Endothelial cell (in vitro differentiated cells): Measurements from ENCODE around the gene SLC6A19. TPM values are rescaled to one million over a fixed set of nuclear protein-coding genes. Genes with fewer than 3 reads are reported as not detected.

Experiments
- DNase-seq: peaks from one replicate; pipeline ENCODE4 v3.0.0; 2021; ENCODE audit warnings: low spot score
- H3K27ac Mint-ChIP-seq: one replicate; pipeline ENCODE4 v1.8.0; 2021; ENCODE audit warnings: mixed read lengths, inconsistent platforms; ENCODE audit not compliant: unreplicated experiment
- H3K27me3 Mint-ChIP-seq: one replicate; pipeline ENCODE4 v1.8.0; 2021; ENCODE audit warnings: mild to moderate bottlenecking, moderate library complexity, mixed read lengths, inconsistent platforms; ENCODE audit not compliant: unreplicated experiment
- H3K36me3 Mint-ChIP-seq: one replicate; pipeline ENCODE4 v1.8.0; 2021; ENCODE audit warnings: mild to moderate bottlenecking, low read depth, mixed read lengths, inconsistent platforms; ENCODE audit not compliant: unreplicated experiment
- H3K4me1 Mint-ChIP-seq: one replicate; pipeline ENCODE4 v1.8.0; 2021; ENCODE audit warnings: mild to moderate bottlenecking, mixed read lengths, inconsistent platforms; ENCODE audit not compliant: unreplicated experiment
- H3K4me3 Mint-ChIP-seq: one replicate; pipeline ENCODE4 v1.8.0; 2021; ENCODE audit warnings: mild to moderate bottlenecking, mixed read lengths, inconsistent platforms; ENCODE audit not compliant: unreplicated experiment
- H3K9me3 Mint-ChIP-seq: one replicate; pipeline ENCODE4 v1.8.0; 2021; ENCODE audit warnings: mixed read lengths, inconsistent platforms; ENCODE audit not compliant: unreplicated experiment
- total RNA-seq: library from RNA; stranded (reverse); fragmentation: NEBNext Ultra II Directional; extraction: Animal tissue kit (Norgen Biotek cat#: 25700); gene quantifications from one replicate; pipeline ENCODE4 v1.2.1, GENCODE V29; 2021; ENCODE audit not compliant: unreplicated experiment
- TF ChIP-seq, protein P1 (sequence below): fragments of 200-600 bp; sonication (generic); IDR thresholded peaks from one replicate; pipeline ENCODE4 v1.5.0; 2021; ENCODE audit warnings: antibody characterized with exemption; ENCODE audit not compliant: unreplicated experiment

SLC6A19 gene
- total RNA-seq, 1 donor from 2014 or later, result not detected

GRCh38 chr5:1197876-1198666 is 3.3 kb upstream of the SLC6A19 start:
- no peak overlapping the region for H3K27ac Mint-ChIP-seq
- H3K36me3 Mint-ChIP-seq, result no peaks in the 10 kb centered on the region
- no peaks in the 10 kb centered on the region for H3K9me3 Mint-ChIP-seq
- TF ChIP-seq, protein P1, sequence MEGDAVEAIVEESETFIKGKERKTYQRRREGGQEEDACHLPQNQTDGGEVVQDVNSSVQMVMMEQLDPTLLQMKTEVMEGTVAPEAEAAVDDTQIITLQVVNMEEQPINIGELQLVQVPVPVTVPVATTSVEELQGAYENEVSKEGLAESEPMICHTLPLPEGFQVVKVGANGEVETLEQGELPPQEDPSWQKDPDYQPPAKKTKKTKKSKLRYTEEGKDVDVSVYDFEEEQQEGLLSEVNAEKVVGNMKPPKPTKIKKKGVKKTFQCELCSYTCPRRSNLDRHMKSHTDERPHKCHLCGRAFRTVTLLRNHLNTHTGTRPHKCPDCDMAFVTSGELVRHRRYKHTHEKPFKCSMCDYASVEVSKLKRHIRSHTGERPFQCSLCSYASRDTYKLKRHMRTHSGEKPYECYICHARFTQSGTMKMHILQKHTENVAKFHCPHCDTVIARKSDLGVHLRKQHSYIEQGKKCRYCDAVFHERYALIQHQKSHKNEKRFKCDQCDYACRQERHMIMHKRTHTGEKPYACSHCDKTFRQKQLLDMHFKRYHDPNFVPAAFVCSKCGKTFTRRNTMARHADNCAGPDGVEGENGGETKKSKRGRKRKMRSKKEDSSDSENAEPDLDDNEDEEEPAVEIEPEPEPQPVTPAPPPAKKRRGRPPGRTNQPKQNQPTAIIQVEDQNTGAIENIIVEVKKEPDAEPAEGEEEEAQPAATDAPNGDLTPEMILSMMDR, result no peak
- peaks cover 9% of the 10 kb centered on the region for H3K27me3 Mint-ChIP-seq
- DNase-seq, result no peak
- no peak overlapping the region for H3K4me3 Mint-ChIP-seq
- H3K4me1 Mint-ChIP-seq, result no peaks in the 10 kb centered on the region

GRCh38 chr5:1199340-1199648 is 2.1 kb upstream of the SLC6A19 start:
- H3K36me3 Mint-ChIP-seq, result no peaks in the 10 kb centered on the region
- TF ChIP-seq, protein P1, result no peak
- no peaks in the 10 kb centered on the region for H3K9me3 Mint-ChIP-seq
- H3K4me1 Mint-ChIP-seq, result no peaks in the 10 kb centered on the region
- no peak overlapping the region for H3K27ac Mint-ChIP-seq
- no peak for DNase-seq
- H3K27me3 Mint-ChIP-seq, result peaks cover 9% of the 10 kb centered on the region
- no peak overlapping the region for H3K4me3 Mint-ChIP-seq

DNA sequence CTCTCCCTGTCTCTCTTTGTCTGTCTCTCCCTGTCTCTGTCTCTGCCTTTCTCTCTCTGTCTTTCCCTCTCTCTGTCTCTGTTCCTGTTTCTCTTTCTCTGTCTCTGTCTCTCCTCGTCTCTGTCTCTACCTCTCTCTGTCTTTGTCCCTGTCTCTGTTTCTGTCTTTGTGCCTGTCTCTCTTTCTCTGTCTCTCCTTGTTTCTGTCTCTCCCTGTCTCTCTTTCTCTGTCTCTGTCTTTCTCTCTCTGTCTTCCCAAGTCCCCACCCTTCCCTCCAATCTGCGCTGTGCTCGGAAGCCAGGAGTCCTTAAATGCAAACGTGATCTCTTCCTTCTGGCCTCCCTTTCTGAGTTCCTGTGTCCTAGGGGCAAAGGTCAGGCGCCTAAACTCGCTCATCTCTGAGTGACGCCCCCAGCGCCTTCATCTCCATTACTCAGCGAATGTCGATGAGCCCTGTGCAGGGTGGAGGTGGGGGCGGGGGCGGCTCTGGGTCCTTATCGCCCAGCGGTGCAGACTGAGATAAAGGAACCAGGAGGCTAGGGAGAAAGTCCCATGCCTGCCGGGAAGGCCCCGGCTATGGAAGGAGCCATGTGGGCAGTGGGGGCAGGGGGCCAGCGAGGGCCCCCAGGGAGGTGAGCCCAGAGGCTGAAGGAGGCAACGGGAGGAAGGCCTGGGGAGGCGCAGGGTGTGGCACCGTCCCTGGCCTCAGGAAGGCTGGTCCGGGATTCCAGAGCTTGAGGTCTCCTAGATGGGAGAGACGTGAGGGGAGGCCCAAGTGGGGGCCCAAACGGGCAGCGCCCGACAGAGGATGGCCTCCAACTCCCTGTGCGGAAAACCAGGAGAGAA is 1.5 kb upstream of the SLC6A19 start:
- TF ChIP-seq, protein P1, result no peak
- Mint-ChIP-seq H3K27ac (no peak overlapping the region), H3K27me3 (peaks cover 11% of the 10 kb centered on the region), H3K4me3 (no peak overlapping the region), H3K36me3 (no peaks in the 10 kb centered on the region), H3K9me3 (no peaks in the 10 kb centered on the region), H3K4me1 (peaks cover 1% of the 10 kb centered on the region)
- DNase-seq, result no peak

- DNase-seq, result no peak
- TF ChIP-seq, protein P1, result no peak
- Mint-ChIP-seq H3K36me3 (no peaks in the 10 kb centered on the region), H3K27ac (no peak overlapping the region), H3K4me1 (peaks cover 3% of the 10 kb centered on the region), H3K27me3 (peaks cover 18% of the 10 kb centered on the region), H3K4me3 (no peak overlapping the region), H3K9me3 (no peaks in the 10 kb centered on the region)
Measured at GRCh38 chr5:1200495-1201326, 684 bp upstream of the SLC6A19 start.
